HG03571 (cell line): ENCODE measurements around the gene HBA2.
"Not testable (repeated sequence)": the region's sequence is repeated elsewhere in the genome, so short reads cannot be mapped to it uniquely, and the experiment has no call there.

Experiments used
- ATAC-seq: cut with Tn5 transposase; IDR thresholded peaks from one replicate; pipeline ENCODE4 v1.9.1; 2021; ENCODE audit not compliant: unreplicated experiment

HBA2 gene

GRCh38 chr16:191831-192230 lies 19.2 kb downstream of the HBA2 start:
- no peak for ATAC-seq

GRCh38 chr16:192686-193085 lies 20.0 kb downstream of the HBA2 start:
- ATAC-seq: no peak

- ATAC-seq: no peak
Observed at GRCh38 chr16:193441-193840, 20.8 kb downstream of the HBA2 start.

DNA sequence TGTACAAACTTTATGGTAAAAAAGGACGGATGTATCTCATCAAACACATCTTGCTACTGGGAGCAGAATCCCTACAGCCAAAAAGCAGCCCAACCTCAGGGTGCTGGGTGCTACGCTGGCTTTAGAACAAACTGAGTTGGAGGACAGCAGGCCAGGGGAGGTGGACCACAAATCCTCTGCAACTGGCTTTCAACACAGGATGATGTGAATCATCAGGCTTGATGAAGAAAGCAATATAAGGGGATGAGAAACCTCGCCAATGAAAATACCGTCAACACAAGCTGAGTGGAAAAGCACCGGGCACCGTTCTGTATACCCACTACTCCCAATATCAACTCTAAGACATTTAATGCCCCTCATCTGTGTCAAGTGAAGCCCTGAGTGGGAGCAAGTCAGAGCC lies 21.8 kb downstream of the HBA2 start:
- ATAC-seq: no peak

DNA sequence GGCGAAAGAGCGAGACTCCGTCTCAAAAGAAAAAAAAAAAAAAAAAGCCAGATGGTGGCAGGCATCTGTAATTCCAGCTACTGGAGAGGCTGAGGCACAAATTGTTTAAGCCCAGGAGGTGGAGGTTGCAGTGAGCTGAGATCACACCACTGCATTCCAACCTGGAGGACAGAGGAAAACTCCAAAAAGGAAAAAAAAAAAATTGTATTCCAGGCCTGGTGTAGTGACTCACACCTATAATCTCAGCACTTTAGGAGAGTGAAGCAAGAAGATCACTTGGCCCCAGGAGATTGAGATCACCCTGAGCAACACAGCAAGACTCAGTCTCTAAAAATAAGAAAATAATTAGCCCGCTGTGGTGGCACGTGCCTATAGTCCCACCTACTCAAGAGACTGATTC lies 27.7 kb downstream of the HBA2 start:
- no peak for ATAC-seq

- no peak for ATAC-seq
Observed at GRCh38 chr16:203246-203645, 30.6 kb downstream of the HBA2 start.

GRCh38 chr16:204046-204445 lies 31.4 kb downstream of the HBA2 start:
- not testable (repeated sequence) for ATAC-seq

DNA sequence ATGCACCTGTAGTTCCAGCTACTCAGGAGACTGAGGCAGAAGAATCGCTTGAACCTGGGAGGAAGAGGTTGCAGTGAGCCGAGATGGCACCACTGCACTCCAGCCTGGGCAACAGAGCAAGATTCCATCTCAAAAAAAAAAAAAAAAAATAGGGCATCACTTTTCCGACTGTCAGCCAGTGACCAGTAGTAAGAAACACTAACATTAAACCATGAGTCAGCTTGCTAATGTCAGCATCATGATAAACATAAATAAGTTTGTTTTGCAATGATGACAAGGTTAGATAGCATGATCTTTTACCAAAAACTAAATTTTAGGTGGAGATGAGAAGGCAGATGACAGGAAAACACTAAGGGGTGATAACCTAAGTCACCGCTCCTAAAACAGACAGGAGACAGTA lies 36.7 kb downstream of the HBA2 start:
- ATAC-seq: not testable (repeated sequence)

DNA sequence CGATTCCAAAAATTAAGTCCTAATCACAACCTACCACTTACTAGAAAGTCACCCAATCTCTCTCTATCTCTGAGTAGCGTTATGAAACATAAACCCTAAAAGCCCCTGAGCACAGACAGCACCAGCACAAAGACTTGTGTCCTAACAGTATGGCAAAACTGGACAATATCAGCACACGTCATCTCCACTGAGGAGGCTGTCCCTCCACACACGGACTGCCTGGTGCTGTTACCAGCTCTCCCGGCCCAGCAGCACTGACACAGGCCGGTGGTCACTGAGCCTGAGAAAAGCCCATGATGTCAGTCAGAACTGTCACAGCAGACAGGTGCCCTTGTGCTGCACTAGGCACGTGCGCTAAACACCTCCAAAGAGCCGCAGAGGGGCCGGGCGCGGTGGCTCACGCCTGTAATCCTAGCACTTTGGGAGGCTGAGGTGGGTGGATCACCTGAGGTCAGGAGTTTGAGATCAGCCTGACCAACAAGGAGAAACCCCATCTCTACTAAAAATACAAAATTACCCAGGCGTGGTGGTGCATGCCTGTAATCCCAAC lies 39.0 kb downstream of the HBA2 start:
- ATAC-seq: not testable (repeated sequence)

- no peak for ATAC-seq
Observed at GRCh38 chr16:212999-213398, 40.3 kb downstream of the HBA2 start.

DNA sequence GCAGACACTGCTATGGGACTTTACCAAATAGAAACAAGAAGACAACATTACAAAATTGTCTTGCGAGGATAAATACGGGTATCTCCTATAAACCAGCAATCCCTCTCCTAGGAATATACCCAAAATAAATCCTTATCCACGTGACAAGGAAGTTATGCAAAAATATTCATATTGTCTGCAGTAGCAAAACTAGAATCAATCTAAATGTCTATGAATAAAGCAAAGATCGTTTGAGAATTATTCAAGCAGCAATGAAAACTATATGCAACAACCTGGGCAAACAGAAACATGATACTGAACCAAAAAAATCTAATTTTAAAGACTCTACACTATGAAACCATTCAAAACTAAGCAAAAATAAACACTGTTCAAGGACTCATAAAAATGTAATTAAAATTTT lies 47.3 kb downstream of the HBA2 start:
- ATAC-seq: no peak
